GM12878 (cell line): Measurements from ENCODE around the gene RERGL. TPM values are rescaled to one million over a fixed set of nuclear protein-coding genes. Genes with fewer than 3 reads are reported as not detected.

ENCODE experiments used
- ATAC-seq: fragments of 200-7000 bp; cut with Tn5 transposase; 3 replicates; pipeline ENCODE4 v1.9.1; 2020; ENCODE audit warnings: mild to moderate bottlenecking, moderate library complexity
- BruUV-seq: library from RNA; stranded (reverse); fragments of 400-500 nt; replicated peaks from 2 replicates; lab custom pipeline; 2021; lab: Mats Ljungman, UMichigan
- CTCF ChIA-PET: fragments of 300-600 bp; sonication (Branson Sonifier 250); formaldehyde crosslinking; extraction: SDS; loops from one replicate; lab custom pipeline; 2021; ENCODE audit warnings: inconsistent platforms; lab: Yijun Ruan, JAX
- POLR2A ChIA-PET: fragments of 350-600 bp; formaldehyde crosslinking; extraction: SDS; loops from one replicate; lab custom pipeline; 2021; ENCODE audit warnings: inconsistent platforms; lab: Charles Lee
- RAD21 ChIA-PET: fragments of 300-600 bp; sonication (Branson Sonifier 250); formaldehyde crosslinking; loops from one replicate; lab custom pipeline; 2023; ENCODE audit warnings: antibody characterized with exemption; ENCODE audit not compliant: unreplicated experiment; lab: Charles Lee
- SMC1A ChIA-PET: fragments of 300-600 bp; sonication (Branson Sonifier 250); formaldehyde crosslinking; loops from one replicate; lab custom pipeline; 2023; ENCODE audit not compliant: unreplicated experiment, uncharacterized antibody; lab: Charles Lee
- DNase-seq: peaks from one replicate; pipeline ENCODE4 v3.0.0-alpha.2; 2011; ENCODE audit warnings: low read depth, low spot score
- FAIRE-seq: peaks from 3 replicates; lab custom pipeline; 2011; peaks lifted over from hg19 to GRCh38; lab: Jason Lieb, UNC
- H2AFZ ChIP-seq: 2 replicates; pipeline ENCODE4 v1.6.0; 2011; ENCODE audit warnings: low read depth, low read length, control low read depth; ENCODE audit not compliant: control insufficient read depth
- H3K27ac ChIP-seq: 2 replicates; pipeline ENCODE4 v1.5.1; 2011; ENCODE audit warnings: control low read depth; ENCODE audit not compliant: control insufficient read depth, insufficient read depth
- H3K27me3 ChIP-seq, 2 experiments: replicated peaks in 1 of 2; 2 replicates each; pipeline versions ENCODE4 v1.6.0 to v1.6.1; 2011; ENCODE audit warnings: low read length in 1 of 2; ENCODE audit not compliant: control insufficient read depth in 2 of 2, insufficient read depth in 2 of 2
- H3K36me3 ChIP-seq, 2 experiments: 2 replicates each; pipeline ENCODE4 v1.5.1; 2011; ENCODE audit warnings: low read length in 1 of 2; ENCODE audit not compliant: control insufficient read depth in 2 of 2, insufficient read depth in 2 of 2
- H3K4me1 ChIP-seq: 2 replicates; pipeline ENCODE4 v1.6.1; 2011; ENCODE audit warnings: mild to moderate bottlenecking, low read length, moderate library complexity, mixed read lengths; ENCODE audit not compliant: control insufficient read depth, insufficient read depth
- H3K4me2 ChIP-seq: 2 replicates; pipeline ENCODE4 v1.6.0; 2011; ENCODE audit warnings: control low read depth; ENCODE audit not compliant: control insufficient read depth, insufficient read depth
- H3K4me3 ChIP-seq: fragments of 200-600 bp; sonication (generic); 2 replicates; pipeline ENCODE4 v1.5.1; 2016
- H3K79me2 ChIP-seq: 2 replicates; pipeline ENCODE4 v1.6.0; 2011; ENCODE audit warnings: low read length; ENCODE audit not compliant: control insufficient read depth, insufficient read depth
- H3K9ac ChIP-seq: 2 replicates; pipeline ENCODE4 v1.8.0; 2011; ENCODE audit warnings: low read length, control low read depth, mixed read lengths; ENCODE audit not compliant: control insufficient read depth, insufficient read depth
- H3K9me3 ChIP-seq: replicated peaks from 3 replicates; pipeline ENCODE4 v1.5.1; 2011; ENCODE audit warnings: mild to moderate bottlenecking, low read length; ENCODE audit not compliant: control insufficient read depth, insufficient read depth
- H4K20me1 ChIP-seq: 2 replicates; pipeline ENCODE4 v1.6.0; 2011; ENCODE audit not compliant: control insufficient read depth, insufficient read depth
- ATF7 ChIP-seq: fragments of 450-650 bp; IDR thresholded peaks from 2 replicates; pipeline ENCODE4 v1.6.1; 2016; ENCODE audit warnings: low read depth, mild to moderate bottlenecking
- GABPA ChIP-seq: IDR thresholded peaks from 2 replicates; pipeline ENCODE4 v1.6.1; 2014; ENCODE audit warnings: antibody characterized with exemption, low read depth, mild to moderate bottlenecking, inconsistent platforms
- HCFC1 ChIP-seq: fragments of 150-350 bp; IDR thresholded peaks from 2 replicates; pipeline ENCODE4 v1.6.1; 2014; ENCODE audit warnings: low read length
- HDAC2 ChIP-seq: fragments of 200-600 bp; sonication (generic); IDR thresholded peaks from 2 replicates; pipeline ENCODE4 v1.6.1; 2017
- JUNB ChIP-seq: IDR thresholded peaks from 2 replicates; pipeline ENCODE4 v1.6.1; 2016; ENCODE audit warnings: antibody characterized with exemption, mild to moderate bottlenecking
- NFYB ChIP-seq: IDR thresholded peaks from 2 replicates; pipeline ENCODE4 v1.6.1; 2011; ENCODE audit warnings: low read depth, mild to moderate bottlenecking, low read length, improper control_type of control experiment, moderate library complexity; ENCODE audit not compliant: insufficient read depth
- POLR2A ChIP-seq: IDR thresholded peaks from 2 replicates; pipeline ENCODE4 v1.6.1; 2011; ENCODE audit warnings: low read depth, mild to moderate bottlenecking, low read length
- TARDBP ChIP-seq: IDR thresholded peaks from 2 replicates; pipeline ENCODE4 v1.6.1; 2016; ENCODE audit warnings: borderline replicate concordance
- ZBTB11 ChIP-seq: fragments of 450-650 bp; formaldehyde crosslinking; IDR thresholded peaks from 2 replicates; pipeline ENCODE4 v1.5.0; 2022; ENCODE audit warnings: mild to moderate bottlenecking, missing genetic modification characterization
- ZNF384 ChIP-seq: IDR thresholded peaks from 2 replicates; pipeline ENCODE4 v1.6.1; 2012; ENCODE audit warnings: low read depth, mild to moderate bottlenecking, low read length, improper control_type of control experiment, borderline replicate concordance
- ZNF687 ChIP-seq: fragments of 450-650 bp; IDR thresholded peaks from 2 replicates; pipeline ENCODE4 v1.6.1; 2017; ENCODE audit warnings: mild to moderate bottlenecking, moderate library complexity
- WGBS: methylation state at CpG from one replicate; pipeline ENCODE4 v1.1.6; 2016; ENCODE audit warnings: low lambda C conversion rate; ENCODE audit not compliant: insufficient replicate concordance, insufficient coverage; ENCODE audit errors: missing lambda C conversion rate; 5-methylcytosine and 5-hydroxymethylcytosine counted together
- in situ Hi-C: fragments of 300-500 bp; cut with MboI; formaldehyde crosslinking; loops from 9 replicates; pipeline ENCODE4 v1.14.3; 2018; ENCODE audit warnings: mixed read lengths
- intact Hi-C: fragments of 100-400 bp; cut with micrococcal nuclease; formaldehyde crosslinking; loops from one replicate; pipeline ENCODE4 v1.14.2; 2022; ENCODE audit not compliant: unreplicated experiment
- polyA plus RNA-seq, 11 experiments: library from polyadenylated mRNA; depleted of rRNA in 4 of 11; unstranded in 6 of 11; stranded (reverse) in 5 of 11; fragments of >200 nt; fragmentation: Nextera tagmentation in 4 of 11; fragmentation: Illumina TruSeq in 1 of 11; extraction: Ambion mirVana in 4 of 11; extraction: Trizol in 1 of 11; gene quantifications; 1 replicate in 1 of 11; 2 replicates in 10 of 11; pipeline versions ENCODE4 v1.2.1 to v1.2.3, GENCODE V29; 2011 to 2016; ENCODE audit warnings: inconsistent platforms in 2 of 11, missing spikeins in 2 of 11, low read depth in 1 of 11
- total RNA-seq, 4 experiments: library from RNA; depleted of rRNA in 3 of 4; stranded (reverse); fragments of >200 nt in 3 of 4; fragmentation: Illumina TruSeq in 1 of 4; extraction: Trizol in 1 of 4; gene quantifications; 2 replicates each; pipeline versions ENCODE4 v1.2.1 to v1.2.3, GENCODE V29; 2013 to 2021
- TF ChIP-seq, protein P1 (sequence below): IDR thresholded peaks from 2 replicates; pipeline ENCODE4 v1.6.1; 2012; ENCODE audit warnings: low read depth, low read length, improper control_type of control experiment

The RERGL gene
- total and polyA plus RNA-seq, 10 of the 15 experiments (the other 5 are each of a cell fraction or from before 2014, with no cell fraction given): 0.10 to 0.28 (median 0.14) TPM; not detected in 3

DNA sequence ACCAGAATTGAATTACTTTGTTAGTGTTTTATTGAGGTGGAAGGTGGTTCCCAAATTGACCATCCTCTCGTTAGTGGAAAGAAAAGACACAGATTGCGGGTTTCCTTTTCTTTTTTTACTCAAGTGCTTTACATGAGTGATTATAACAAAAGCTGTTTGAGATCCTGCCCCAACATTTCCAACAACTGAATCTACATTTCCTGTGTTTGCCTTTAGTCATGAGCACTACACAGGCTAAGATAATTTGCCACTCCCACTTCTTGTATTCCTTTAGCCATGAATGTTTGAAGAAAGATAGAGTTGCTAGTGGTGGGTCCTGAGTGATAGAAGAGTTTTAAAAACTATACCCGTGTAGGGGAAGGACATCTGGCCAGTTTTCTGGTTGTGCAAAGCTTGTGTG lies 16.0 kb downstream of the RERGL start:
- WGBS: 3% methylated on average over 3 of the region's 3 CpGs
- no peak for FAIRE-seq
- ChIA-PET SMC1A (no interaction called here), CTCF (no interaction called here), RAD21 (no interaction called here), POLR2A (no interaction called here)
- H2AFZ ChIP-seq: no peak overlapping the region
- no peaks in the 10 kb centered on the region for H3K36me3 ChIP-seq
- ATAC-seq: no peak
- BruUV-seq: no TSS peak
- intact Hi-C loops (no loop called here), in situ Hi-C loops (no loop called here)
- H3K4me2 ChIP-seq: no peak overlapping the region
- H3K27ac ChIP-seq: no peak overlapping the region
- DNase-seq: no peak
- H3K4me1 ChIP-seq: no peaks in the 10 kb centered on the region
- H3K79me2 ChIP-seq: no peaks in the 10 kb centered on the region
- H3K9me3 ChIP-seq: no peaks in the 10 kb centered on the region
- TF ChIP-seq TARDBP (no peak), ZNF687 (no peak), POLR2A (no peak), NFYB (no peak), HCFC1 (no peak), ATF7 (no peak), ZBTB11 (CRISPR knock-in tag) (no peak), JUNB (no peak), HDAC2 (no peak), GABPA (no peak), ZNF384 (no peak)
- TF ChIP-seq, protein P1, sequence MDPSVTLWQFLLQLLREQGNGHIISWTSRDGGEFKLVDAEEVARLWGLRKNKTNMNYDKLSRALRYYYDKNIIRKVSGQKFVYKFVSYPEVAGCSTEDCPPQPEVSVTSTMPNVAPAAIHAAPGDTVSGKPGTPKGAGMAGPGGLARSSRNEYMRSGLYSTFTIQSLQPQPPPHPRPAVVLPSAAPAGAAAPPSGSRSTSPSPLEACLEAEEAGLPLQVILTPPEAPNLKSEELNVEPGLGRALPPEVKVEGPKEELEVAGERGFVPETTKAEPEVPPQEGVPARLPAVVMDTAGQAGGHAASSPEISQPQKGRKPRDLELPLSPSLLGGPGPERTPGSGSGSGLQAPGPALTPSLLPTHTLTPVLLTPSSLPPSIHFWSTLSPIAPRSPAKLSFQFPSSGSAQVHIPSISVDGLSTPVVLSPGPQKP: no peak
- no peaks in the 10 kb centered on the region for H3K27me3 ChIP-seq
- no peak overlapping the region for H3K9ac ChIP-seq
- no peaks in the 10 kb centered on the region for H4K20me1 ChIP-seq
- H3K4me3 ChIP-seq: no peak overlapping the region
